Skeletal muscle cell (primary cell): Measurements from ENCODE around the gene ETFBKMT.
"Not testable (repeated sequence)": the region's sequence is repeated elsewhere in the genome, so short reads cannot be mapped to it uniquely, and the experiment has no call there.

Source experiments
- DNase-seq: peaks from one replicate; pipeline ENCODE4 v3.0.0-alpha.2; 2010; ENCODE audit warnings: low read depth
- H3K4me3 ChIP-seq: 2 replicates; pipeline ENCODE4 v1.5.1; 2011; ENCODE audit warnings: low read depth, mild to moderate bottlenecking, control low read depth, low read length, moderate library complexity

ETFBKMT gene

DNA sequence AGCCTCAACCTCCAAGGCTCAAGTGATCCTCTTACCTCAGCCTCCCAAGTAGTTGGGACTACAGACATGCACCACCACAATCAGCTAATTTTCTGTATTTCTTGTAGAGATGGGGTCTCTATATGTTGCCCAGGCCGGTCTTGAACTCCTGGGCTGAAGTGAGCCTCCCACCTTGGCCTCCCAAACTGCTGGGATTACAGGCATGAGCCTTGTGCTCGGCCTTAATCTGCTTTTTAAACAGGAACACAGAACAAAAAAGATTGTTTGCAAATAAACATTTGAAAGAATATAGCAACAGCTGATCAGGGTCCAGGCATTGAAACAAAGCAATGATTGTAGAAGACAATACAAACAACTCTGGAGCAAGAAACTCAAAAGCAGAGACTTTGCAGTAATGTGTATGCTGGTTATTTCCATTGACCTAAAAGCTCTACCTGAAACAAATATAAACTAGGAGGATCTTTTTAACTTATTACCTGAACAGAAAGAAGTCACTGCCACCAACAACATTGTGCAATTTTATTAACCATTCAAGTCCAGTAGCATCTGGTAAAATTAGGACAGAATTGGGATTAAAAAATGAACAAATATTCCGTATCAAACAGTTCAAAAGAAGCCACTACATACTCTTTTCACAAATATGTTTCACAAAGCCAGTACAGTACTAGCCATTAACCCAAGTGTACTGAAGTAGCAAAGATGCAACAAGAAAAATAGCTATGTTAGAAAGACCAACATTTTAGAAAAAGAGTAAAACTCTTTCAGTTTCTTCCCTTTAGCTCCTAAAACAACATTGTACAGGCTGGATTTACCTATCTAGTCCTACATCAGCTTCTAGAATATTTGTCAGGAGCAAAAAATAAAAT, 55.2 kb downstream of the ETFBKMT start:
- H3K4me3 ChIP-seq: no peak overlapping the region

DNA sequence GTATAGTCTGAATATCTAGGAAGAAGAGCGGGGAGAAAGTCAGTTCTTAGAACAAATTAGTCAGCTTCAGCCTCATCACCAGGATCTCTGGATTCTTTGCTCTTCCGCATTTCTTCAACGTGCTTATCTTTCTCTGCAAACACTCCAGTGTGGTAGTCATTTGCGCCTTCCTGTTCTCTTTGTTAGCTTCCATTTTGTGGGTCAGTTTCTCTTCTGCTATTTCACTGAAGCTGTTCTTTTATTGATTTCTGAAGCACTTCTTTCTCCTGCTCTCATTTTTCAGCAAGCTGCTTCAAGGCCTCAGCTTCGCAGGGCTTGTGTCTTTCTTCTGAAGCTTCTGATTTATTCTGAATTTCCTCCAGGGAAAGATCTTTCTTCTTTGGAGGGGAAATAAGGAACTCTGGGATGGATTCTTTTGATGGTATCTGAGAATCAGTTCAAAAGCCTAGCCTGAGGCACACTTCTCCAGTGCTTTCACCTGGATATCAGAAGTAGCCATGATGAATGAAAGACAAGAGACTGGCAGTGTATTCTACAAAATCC, 55.9 kb downstream of the ETFBKMT start:
- no peak for DNase-seq
- H3K4me3 ChIP-seq: no peak overlapping the region

More for the DNA sequence above, 55.2 kb downstream of the ETFBKMT start:
- no peak for DNase-seq

DNA sequence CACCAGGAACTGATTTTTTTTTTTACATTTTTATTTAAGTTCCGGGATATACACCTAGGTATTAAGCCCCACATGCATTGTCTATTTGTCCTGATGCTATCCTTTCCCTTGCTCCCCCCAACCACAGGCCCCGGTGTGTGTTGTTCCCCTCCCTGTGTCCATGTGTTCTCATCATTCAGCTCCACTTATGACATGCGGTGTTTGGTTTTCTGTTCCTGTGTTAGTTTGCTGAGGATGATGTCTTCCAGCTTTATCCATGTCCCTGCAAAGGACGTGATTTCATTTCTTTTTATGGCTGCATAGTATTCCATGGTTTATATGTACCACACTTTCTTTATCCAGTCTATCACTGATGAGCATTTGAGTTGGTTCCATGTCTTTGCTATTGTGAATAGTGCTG, 57.5 kb downstream of the ETFBKMT start:
- DNase-seq, H3K4me3 ChIP-seq: not testable (repeated sequence)

DNA sequence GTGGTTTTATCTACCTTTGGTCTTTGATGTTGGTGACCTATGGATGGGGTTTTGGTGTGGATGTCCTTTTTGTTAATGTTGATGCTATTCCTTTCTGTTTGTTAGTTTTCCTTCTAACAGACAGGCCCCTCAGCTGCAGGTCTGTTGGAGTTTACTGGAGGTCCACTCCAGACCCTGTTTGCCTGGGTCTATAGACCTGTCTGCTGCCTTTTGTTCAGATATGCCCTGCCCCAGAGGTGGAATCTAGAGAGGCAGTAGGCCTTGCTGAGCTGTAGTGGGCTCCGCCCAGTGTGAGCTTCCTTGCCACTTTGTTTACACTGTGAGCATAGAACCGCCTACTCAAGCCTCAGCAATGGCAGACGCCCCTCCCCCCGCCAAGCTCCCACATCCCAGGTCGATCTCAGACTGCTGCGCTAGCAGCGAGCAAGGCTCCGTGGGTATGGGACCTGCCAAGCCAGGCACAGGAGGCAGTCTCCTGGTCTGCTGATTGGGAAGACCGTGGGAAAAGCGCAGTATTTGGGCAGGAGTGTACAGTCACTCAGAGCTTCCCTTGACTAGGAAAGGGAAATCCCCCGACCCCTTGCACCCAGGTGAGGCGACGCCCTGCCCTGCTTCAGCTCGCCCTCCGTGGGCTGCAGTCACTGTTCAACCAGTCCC, 59.2 kb downstream of the ETFBKMT start:
- DNase-seq, H3K4me3 ChIP-seq: not testable (repeated sequence)

DNA sequence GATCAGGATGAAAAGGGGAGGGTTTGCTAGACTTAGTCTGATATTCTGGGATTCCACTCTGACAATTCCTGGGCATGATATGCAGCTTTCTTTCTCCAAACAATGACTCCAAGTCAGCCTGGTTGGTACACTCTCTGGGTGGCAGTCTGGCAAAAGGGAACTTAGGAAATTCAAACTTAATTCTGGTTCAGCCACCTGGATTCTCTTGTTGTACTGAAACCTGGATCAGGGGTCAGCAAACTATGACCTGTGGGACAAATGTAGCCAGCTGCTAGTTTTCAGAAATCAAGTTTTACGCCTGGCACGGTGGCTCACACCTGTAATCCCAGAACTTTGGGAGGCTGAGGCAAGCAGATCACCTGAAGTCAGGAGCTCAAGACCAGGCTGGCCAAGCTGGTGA, 63.1 kb downstream of the ETFBKMT start:
- no peak for DNase-seq
- no peak overlapping the region for H3K4me3 ChIP-seq
